WTC11 (cell line): Measurements from ENCODE around the gene SEMA4D. TPM values are rescaled to one million over a fixed set of nuclear protein-coding genes. Genes with fewer than 3 reads are reported as not detected.

ENCODE experiments used
- ATAC-seq: fragments of 200-7000 bp; cut with Tn5 transposase; 2 replicates; pipeline ENCODE4 v1.10.0; 2021; ENCODE audit warnings: mild to moderate bottlenecking, moderate library complexity
- CTCF ChIA-PET: fragments of 300-600 bp; sonication (Branson Sonifier 250); formaldehyde crosslinking; loops from one replicate; lab custom pipeline; 2021; ENCODE audit warnings: antibody characterized with exemption; lab: Charles Lee
- POLR2A ChIA-PET: fragments of 350-600 bp; sonication (Branson Sonifier 250); formaldehyde crosslinking; loops from one replicate; lab custom pipeline; 2021; ENCODE audit warnings: antibody characterized with exemption; lab: Charles Lee
- DNase-seq: peaks from one replicate; pipeline ENCODE4 v3.0.0; 2021; ENCODE audit warnings: low spot score
- H3K27ac Mint-ChIP-seq: 2 replicates; pipeline ENCODE4 v1.8.0; 2021; ENCODE audit warnings: mixed read lengths
- H3K27me3 Mint-ChIP-seq: 2 replicates; pipeline ENCODE4 v1.8.0; 2021; ENCODE audit warnings: low read depth, mild to moderate bottlenecking, moderate library complexity, mixed read lengths
- H3K36me3 Mint-ChIP-seq: 2 replicates; pipeline ENCODE4 v1.8.0; 2021; ENCODE audit warnings: mixed read lengths
- H3K4me1 Mint-ChIP-seq: 2 replicates; pipeline ENCODE4 v1.8.0; 2022; ENCODE audit warnings: mixed read lengths
- H3K4me3 Mint-ChIP-seq: 2 replicates; pipeline ENCODE4 v1.8.0; 2021; ENCODE audit warnings: mild to moderate bottlenecking, moderate library complexity, mixed read lengths
- H3K9me3 Mint-ChIP-seq: 2 replicates; pipeline ENCODE4 v1.8.0; 2021; ENCODE audit warnings: mixed read lengths
- AFF4 ChIP-seq: sonication (generic); formaldehyde crosslinking; IDR thresholded peaks from 2 replicates; pipeline ENCODE4 v1.8.1; 2023; ENCODE audit warnings: mild to moderate bottlenecking, missing genetic modification reagents, borderline replicate concordance
- ATF2 ChIP-seq: sonication (generic); formaldehyde crosslinking; IDR thresholded peaks from 2 replicates; pipeline ENCODE4 v1.8.1; 2022; ENCODE audit warnings: low read depth, missing genetic modification reagents, borderline replicate concordance
- CREB1 ChIP-seq: sonication (generic); formaldehyde crosslinking; IDR thresholded peaks from 2 replicates; pipeline ENCODE4 v1.8.0; 2023; ENCODE audit warnings: mild to moderate bottlenecking, missing genetic modification reagents
- CREM ChIP-seq: sonication (generic); formaldehyde crosslinking; IDR thresholded peaks from 2 replicates; pipeline ENCODE4 v1.8.1; 2022; ENCODE audit warnings: mild to moderate bottlenecking, missing genetic modification reagents, moderate library complexity
- ELF4 ChIP-seq: sonication (generic); formaldehyde crosslinking; IDR thresholded peaks from 2 replicates; pipeline ENCODE4 v1.8.1; 2022; ENCODE audit warnings: low read depth, mild to moderate bottlenecking, moderate library complexity, missing genetic modification reagents
- EMX1 ChIP-seq: fragments of 250-450 bp; sonication (Bioruptor Pico); IDR thresholded peaks from 2 replicates; pipeline ENCODE4 v1.8.0; 2021; ENCODE audit warnings: mild to moderate bottlenecking
- ESRRA ChIP-seq: sonication (generic); formaldehyde crosslinking; IDR thresholded peaks from 2 replicates; pipeline ENCODE4 v1.8.1; 2022; ENCODE audit warnings: mild to moderate bottlenecking, missing genetic modification reagents, borderline replicate concordance
- GABPB1 ChIP-seq: sonication (generic); formaldehyde crosslinking; IDR thresholded peaks from 2 replicates; pipeline ENCODE4 v1.8.1; 2023; ENCODE audit warnings: mild to moderate bottlenecking, missing genetic modification reagents
- IRF2 ChIP-seq: sonication (generic); formaldehyde crosslinking; IDR thresholded peaks from 2 replicates; pipeline ENCODE4 v1.8.0; 2022; ENCODE audit warnings: low read depth, missing genetic modification reagents, borderline replicate concordance
- MAX ChIP-seq: sonication (generic); formaldehyde crosslinking; IDR thresholded peaks from 2 replicates; pipeline ENCODE4 v1.8.0; 2022; ENCODE audit warnings: mild to moderate bottlenecking, missing genetic modification reagents
- MLX ChIP-seq: sonication (generic); formaldehyde crosslinking; IDR thresholded peaks from 2 replicates; pipeline ENCODE4 v1.8.1; 2023; ENCODE audit warnings: mild to moderate bottlenecking, missing genetic modification reagents, moderate library complexity
- MYBL2 ChIP-seq: sonication (generic); formaldehyde crosslinking; IDR thresholded peaks from 2 replicates; pipeline ENCODE4 v1.8.1; 2023; ENCODE audit warnings: mild to moderate bottlenecking, moderate library complexity, missing genetic modification reagents
- NFE2L1 ChIP-seq: sonication (generic); formaldehyde crosslinking; IDR thresholded peaks from 2 replicates; pipeline ENCODE4 v1.8.1; 2023; ENCODE audit warnings: missing genetic modification reagents
- PRRX2 ChIP-seq: fragments of 250-450 bp; sonication (Bioruptor Pico); IDR thresholded peaks from 2 replicates; pipeline ENCODE4 v1.8.0; 2021; ENCODE audit warnings: mild to moderate bottlenecking
- RELA ChIP-seq: sonication (generic); formaldehyde crosslinking; IDR thresholded peaks from 2 replicates; pipeline ENCODE4 v1.8.1; 2022; ENCODE audit warnings: missing genetic modification reagents, mild to moderate bottlenecking, borderline replicate concordance
- SMAD3 ChIP-seq: sonication (generic); formaldehyde crosslinking; IDR thresholded peaks from 2 replicates; pipeline ENCODE4 v1.8.0; 2022; ENCODE audit warnings: missing genetic modification reagents, mild to moderate bottlenecking, borderline replicate concordance
- TEAD1 ChIP-seq: sonication (generic); formaldehyde crosslinking; IDR thresholded peaks from 2 replicates; pipeline ENCODE4 v1.8.0; 2022; ENCODE audit warnings: mild to moderate bottlenecking, missing genetic modification reagents
- USF2 ChIP-seq: sonication (generic); formaldehyde crosslinking; IDR thresholded peaks from 2 replicates; pipeline ENCODE4 v1.8.1; 2023; ENCODE audit warnings: mild to moderate bottlenecking, missing genetic modification reagents, moderate library complexity
- ZBTB43 ChIP-seq: sonication (generic); formaldehyde crosslinking; IDR thresholded peaks from 2 replicates; pipeline ENCODE4 v1.8.1; 2023; ENCODE audit warnings: mild to moderate bottlenecking, missing genetic modification reagents
- ZNF263 ChIP-seq: sonication (generic); formaldehyde crosslinking; IDR thresholded peaks from 2 replicates; pipeline ENCODE4 v1.8.1; 2022; ENCODE audit warnings: low read depth, mild to moderate bottlenecking, moderate library complexity, missing genetic modification reagents
- ZNF317 ChIP-seq: sonication (generic); formaldehyde crosslinking; IDR thresholded peaks from 2 replicates; pipeline ENCODE4 v1.8.1; 2023; ENCODE audit warnings: low read depth, mild to moderate bottlenecking, moderate library complexity, missing genetic modification reagents, borderline replicate concordance
- ZNF416 ChIP-seq: fragments of 250-450 bp; sonication (Bioruptor Pico); IDR thresholded peaks from 2 replicates; pipeline ENCODE4 v1.9.0; 2021; ENCODE audit warnings: mild to moderate bottlenecking, inconsistent platforms
- total RNA-seq: library from RNA; stranded (reverse); gene quantifications from 3 replicates; pipeline ENCODE4 v1.2.3, GENCODE V29; 2021

SEMA4D gene
- total RNA-seq, 1 experiment from 2014 or later: 67.8 TPM

- peaks cover 76% of the 10 kb centered on the region for H3K4me1 Mint-ChIP-seq
- no peak for ATAC-seq
- TF ChIP-seq ELF4 (no peak), AFF4 (CRISPR knock-in tag) (no peak), ZNF317 (CRISPR knock-in tag) (no peak), ZNF416 (no peak), MAX (CRISPR knock-in tag) (no peak)
- TF ChIP-seq, all 79 proteins: peak for 0
- H3K4me3 Mint-ChIP-seq: no peak overlapping the region
- H3K27ac Mint-ChIP-seq: 0 out of 2 replicates have a peak overlapping the region, but pooled peaks have one; percentile 61
- no peaks in the 10 kb centered on the region for H3K27me3 Mint-ChIP-seq
- ChIA-PET POLR2A (no interaction called here), CTCF (interaction anchor here (0.8 to 4.5 kb wide), 2 partner anchors 11 to 109 kb away, joined by 5 to 24 read pairs; no protein-coding TSS in a partner anchor)
- no peaks in the 10 kb centered on the region for H3K9me3 Mint-ChIP-seq
- H3K36me3 Mint-ChIP-seq: no peaks in the 10 kb centered on the region; the same call in 1 of the 2 replicates
- DNase-seq: no peak
Measured at GRCh38 chr9:89440046-89440445, 57.9 kb downstream of the SEMA4D start.

GRCh38 chr9:89439571-89439970, 58.3 kb downstream of the SEMA4D start:
- no peak for ATAC-seq
- H3K36me3 Mint-ChIP-seq: no peaks in the 10 kb centered on the region; the same call in 1 of the 2 replicates
- H3K27me3 Mint-ChIP-seq: no peaks in the 10 kb centered on the region
- ChIA-PET POLR2A (no interaction called here), CTCF (interaction anchor here (0.8 to 4.5 kb wide), 2 partner anchors 10 to 109 kb away, joined by 5 to 24 read pairs; no protein-coding TSS in a partner anchor)
- no peak overlapping the region for H3K4me3 Mint-ChIP-seq
- DNase-seq: no peak
- H3K9me3 Mint-ChIP-seq: no peaks in the 10 kb centered on the region
- H3K27ac Mint-ChIP-seq: peak overlapping the region; percentile 61; the same call in 1 of the 2 replicates
- peaks cover 80% of the 10 kb centered on the region for H3K4me1 Mint-ChIP-seq
- TF ChIP-seq CREB1 (CRISPR knock-in tag) (no peak), ATF2 (no peak)

- CTCF ChIA-PET: interaction anchor here (1.0 to 1.1 kb wide), 2 partner anchors 111 to 126 kb away, joined by 3 to 4 read pairs; no protein-coding TSS in a partner anchor
- Mint-ChIP-seq H3K9me3 (no peaks in the 10 kb centered on the region), H3K4me1 (peaks cover 90% of the 10 kb centered on the region), H3K36me3 (no peaks in the 10 kb centered on the region; the same call in 1 of the 2 replicates), H3K27ac (peak overlapping the region; percentile 93), H3K27me3 (no peaks in the 10 kb centered on the region), H3K4me3 (no peak overlapping the region)
- DNase-seq (no peak), ATAC-seq (no peak)
- POLR2A ChIA-PET: no interaction called here
- no peak for TF ChIP-seq PRRX2 (CRISPR knock-in tag)
- no peak for TF ChIP-seq ELF4
- no peak for TF ChIP-seq GABPB1 (CRISPR knock-in tag)
- no peak for TF ChIP-seq IRF2 (CRISPR knock-in tag)
- TF ChIP-seq ZBTB43 (CRISPR knock-in tag): no peak
- TF ChIP-seq MYBL2: no peak
- no peak for TF ChIP-seq USF2
- no peak for TF ChIP-seq NFE2L1 (CRISPR knock-in tag)
- TF ChIP-seq RELA: no peak
- no peak for TF ChIP-seq ZNF263 (CRISPR knock-in tag)
- no peak for TF ChIP-seq CREM (CRISPR knock-in tag)
- no peak for TF ChIP-seq ESRRA
- TF ChIP-seq MLX (CRISPR knock-in tag): no peak
- TF ChIP-seq TEAD1 (CRISPR knock-in tag): no peak
- TF ChIP-seq SMAD3 (CRISPR knock-in tag): no peak
- no peak for TF ChIP-seq EMX1 (CRISPR knock-in tag)
- TF ChIP-seq ZNF317 (CRISPR knock-in tag): no peak
Measured at GRCh38 chr9:89438194-89438593, 59.7 kb downstream of the SEMA4D start.
